ENCODE measurements around the gene PTPRD.

DNA sequence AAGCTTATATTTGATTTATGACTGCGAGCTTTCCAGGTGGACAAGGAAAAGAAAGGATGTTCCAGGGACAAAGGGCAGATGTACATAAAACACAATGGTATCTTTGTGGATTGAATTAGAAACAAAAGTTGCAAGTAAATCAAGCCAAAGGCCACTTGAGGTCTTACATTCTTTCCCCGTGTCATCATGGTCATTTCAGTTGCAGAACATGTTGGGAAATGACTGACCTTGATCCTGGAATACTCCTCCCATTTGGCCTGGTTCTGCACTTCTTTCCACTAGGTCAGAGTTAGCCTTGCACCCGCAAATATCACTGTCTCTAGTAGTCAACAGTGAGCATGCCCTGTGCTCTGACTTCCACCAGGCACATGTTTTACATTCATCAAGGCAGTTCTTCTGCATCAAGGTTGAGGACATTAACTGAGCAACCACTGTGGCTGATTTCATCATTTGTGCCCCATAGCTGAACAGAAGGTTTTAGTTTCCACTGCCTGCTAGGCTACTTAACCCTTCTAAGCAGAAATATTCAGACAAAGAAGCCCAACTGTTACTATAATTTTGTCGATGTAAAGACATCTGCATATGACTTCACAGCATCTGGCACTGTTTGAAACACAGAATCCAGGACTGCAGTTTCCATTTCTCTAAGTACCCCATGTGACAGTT is 1651.5 kb downstream of the PTPRD start:
- TF ChIP-seq, protein P1, sequence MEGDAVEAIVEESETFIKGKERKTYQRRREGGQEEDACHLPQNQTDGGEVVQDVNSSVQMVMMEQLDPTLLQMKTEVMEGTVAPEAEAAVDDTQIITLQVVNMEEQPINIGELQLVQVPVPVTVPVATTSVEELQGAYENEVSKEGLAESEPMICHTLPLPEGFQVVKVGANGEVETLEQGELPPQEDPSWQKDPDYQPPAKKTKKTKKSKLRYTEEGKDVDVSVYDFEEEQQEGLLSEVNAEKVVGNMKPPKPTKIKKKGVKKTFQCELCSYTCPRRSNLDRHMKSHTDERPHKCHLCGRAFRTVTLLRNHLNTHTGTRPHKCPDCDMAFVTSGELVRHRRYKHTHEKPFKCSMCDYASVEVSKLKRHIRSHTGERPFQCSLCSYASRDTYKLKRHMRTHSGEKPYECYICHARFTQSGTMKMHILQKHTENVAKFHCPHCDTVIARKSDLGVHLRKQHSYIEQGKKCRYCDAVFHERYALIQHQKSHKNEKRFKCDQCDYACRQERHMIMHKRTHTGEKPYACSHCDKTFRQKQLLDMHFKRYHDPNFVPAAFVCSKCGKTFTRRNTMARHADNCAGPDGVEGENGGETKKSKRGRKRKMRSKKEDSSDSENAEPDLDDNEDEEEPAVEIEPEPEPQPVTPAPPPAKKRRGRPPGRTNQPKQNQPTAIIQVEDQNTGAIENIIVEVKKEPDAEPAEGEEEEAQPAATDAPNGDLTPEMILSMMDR (IDR thresholded peaks at IDR 0.05): no peak
- no peak for TF ChIP-seq EZH2 (IDR thresholded peaks at IDR 0.05)

All from neural progenitor cell (in vitro differentiated cells).